Sigmoid colon (tissue), 7 donors: ENCODE results near the gene SNX12. TPM values are rescaled to one million over a fixed set of nuclear protein-coding genes. Genes with fewer than 3 reads are reported as not detected.
A peak's percentile ranks its signal among the peaks of the same experiment; 100 is the strongest.

ENCODE experiments used
- DNase-seq: peaks from one replicate; pipeline ENCODE4 v3.0.0-alpha.2; 2019
- H3K27ac ChIP-seq, 4 donors: fragments of 200-600 bp; sonication (generic); one replicate each; pipeline ENCODE4 v1.5.1; 2016 to 2019; ENCODE audit warnings: mild to moderate bottlenecking in 1 of 4
- H3K27me3 ChIP-seq, 3 donors: fragments of 200-600 bp; sonication (generic); one replicate each; pipeline ENCODE4 v1.5.1; 2019; ENCODE audit warnings: mild to moderate bottlenecking in 1 of 3
- H3K36me3 ChIP-seq, 4 donors: fragments of 200-600 bp; sonication (generic); one replicate each; pipeline ENCODE4 v1.5.1; 2016 to 2019
- H3K4me1 ChIP-seq, 4 donors: fragments of 200-600 bp; sonication (generic); one replicate each; pipeline ENCODE4 v1.5.1; 2017 to 2019
- H3K4me3 ChIP-seq, 4 donors: fragments of 200-600 bp; sonication (generic); one replicate each; pipeline ENCODE4 v1.5.1; 2017 to 2019; ENCODE audit warnings: mild to moderate bottlenecking in 2 of 4, moderate library complexity in 1 of 4
- H3K9me3 ChIP-seq, 4 donors: fragments of 200-600 bp in 3 of 4; sonication (generic) in 3 of 4; one replicate each; pipeline versions ENCODE4 v1.5.1 to v1.6.1; 2013 to 2019
- CTCF ChIP-seq, 4 experiments: fragments of 450-650 bp in 3 of 4; fragments of 200-600 bp in 1 of 4; IDR thresholded peaks; one replicate each; pipeline ENCODE4 v1.5.1; 2016 to 2019; ENCODE audit warnings: antibody characterized with exemption in 4 of 4, mild to moderate bottlenecking in 3 of 4, moderate library complexity in 2 of 4
- EP300 ChIP-seq, 4 donors: sonication (generic); formaldehyde crosslinking; IDR thresholded peaks; one replicate each; pipeline ENCODE4 v1.6.1; 2017; ENCODE audit warnings: antibody characterized with exemption in 4 of 4
- POLR2A ChIP-seq, 2 donors: fragments of 450-650 bp; IDR thresholded peaks; one replicate each; pipeline ENCODE4 v1.6.1; 2016; ENCODE audit warnings: antibody characterized with exemption in 2 of 2, mild to moderate bottlenecking in 2 of 2, moderate library complexity in 2 of 2
- POLR2AphosphoS5 ChIP-seq, 4 donors: sonication (generic); formaldehyde crosslinking; IDR thresholded peaks; one replicate each; pipeline ENCODE4 v1.6.1; 2017; ENCODE audit warnings: antibody characterized with exemption in 4 of 4
- WGBS, 2 donors: extraction: QIAGEN DNeasy Blood & Tissue Kit; methylation state at CpG; one replicate each; pipeline ENCODE4 v1.1.7; 2013; 5-methylcytosine and 5-hydroxymethylcytosine counted together
- intact Hi-C: fragments of 100-400 bp; cut with DNase I; formaldehyde crosslinking; loops from one replicate; pipeline ENCODE4 v1.15.1; 2023
- polyA plus RNA-seq, 3 donors: library from polyadenylated mRNA; stranded (reverse); fragments of 200-250 nt; gene quantifications; one replicate each; pipeline ENCODE4 v1.2.3, GENCODE V29; 2013
- total RNA-seq, 4 donors: library from RNA; depleted of rRNA; stranded (reverse); fragments of >200 nt; gene quantifications; one replicate each; pipeline ENCODE4 v1.1.0, GENCODE V29; 2016
- donor health status: healthy with polysubstance abuse.
- donor health status: Bipolar disorder and iron deficiency.
- donor health status: healthy.

The SNX12 gene
- total and polyA plus RNA-seq, 7 donors, result 27.6 to 66.1 (median 40.6) TPM

GRCh38 chrX:71103110-71103983 lies 35.2 kb upstream of the SNX12 start:
- H3K36me3 ChIP-seq, result no peaks in the 10 kb centered on the region
- peak; percentile 59 for DNase-seq
- peak overlapping the region in 2 of 4 donors; percentile 7 to 35 for H3K27ac ChIP-seq
- TF ChIP-seq CTCF (IDR thresholded peaks at IDR 0.05) (no peak), POLR2AphosphoS5 (IDR thresholded peaks at IDR 0.05) (no peak), POLR2A (IDR thresholded peaks at IDR 0.05) (no peak), EP300 (IDR thresholded peaks at IDR 0.05) (no peak)
- WGBS, 2 donors, result 16 to 34% methylated on average over 10 of the region's 10 CpGs
- H3K4me1 ChIP-seq, result peaks cover 0 to 4% (median 0%) of the 10 kb centered on the region in 4 donors
- H3K4me3 ChIP-seq, result no peak overlapping the region
- intact Hi-C loops, result no loop called here
- H3K9me3 ChIP-seq, result no peaks in the 10 kb centered on the region
- H3K27me3 ChIP-seq, result no peaks in the 10 kb centered on the region

GRCh38 chrX:71102292-71102691 lies 34.2 kb upstream of the SNX12 start:
- Histone ChIP-seq H3K4me3 (no peak overlapping the region), H3K27ac (no peak overlapping the region), H3K36me3 (no peaks in the 10 kb centered on the region), H3K27me3 (no peaks in the 10 kb centered on the region), H3K4me1 (peaks cover 0 to 13% (median 7%) of the 10 kb centered on the region in 4 donors), H3K9me3 (no peaks in the 10 kb centered on the region)
- no peak for TF ChIP-seq POLR2A (IDR thresholded peaks at IDR 0.05)
- TF ChIP-seq POLR2AphosphoS5 (IDR thresholded peaks at IDR 0.05), result no peak
- no peak for TF ChIP-seq CTCF (IDR thresholded peaks at IDR 0.05)
- TF ChIP-seq EP300 (IDR thresholded peaks at IDR 0.05), result no peak
- whole genome bisulfite sequencing, 2 donors, result 77 to 85% methylated on average over 3 of the region's 3 CpGs
- DNase-seq, result no peak
- intact Hi-C loops, result no loop called here

- H3K36me3 ChIP-seq, result no peaks in the 10 kb centered on the region
- TF ChIP-seq EP300 (IDR thresholded peaks at IDR 0.05), result no peak
- no peak for TF ChIP-seq CTCF (IDR thresholded peaks at IDR 0.05)
- no peak for TF ChIP-seq POLR2A (IDR thresholded peaks at IDR 0.05)
- no peak for TF ChIP-seq POLR2AphosphoS5 (IDR thresholded peaks at IDR 0.05)
- DNase-seq, result no peak
- H3K27me3 ChIP-seq, result no peaks in the 10 kb centered on the region
- H3K4me1 ChIP-seq, result peaks cover 0 to 22% (median 10%) of the 10 kb centered on the region in 4 donors
- H3K4me3 ChIP-seq, result no peak overlapping the region
- no peaks in the 10 kb centered on the region for H3K9me3 ChIP-seq
- intact Hi-C loops, result no loop called here
- no peak overlapping the region for H3K27ac ChIP-seq
- WGBS, 2 donors, result 86 to 90% methylated on average over 31 of the region's 31 CpGs
These were observed 32.7 kb upstream of the SNX12 start for GRCh38 chrX:71100581-71101505.

- H3K9me3 ChIP-seq, result no peaks in the 10 kb centered on the region
- no peaks in the 10 kb centered on the region for H3K36me3 ChIP-seq
- TF ChIP-seq CTCF (IDR thresholded peaks at IDR 0.05) (no peak), POLR2A (IDR thresholded peaks at IDR 0.05) (no peak), EP300 (IDR thresholded peaks at IDR 0.05) (no peak), POLR2AphosphoS5 (IDR thresholded peaks at IDR 0.05) (no peak)
- H3K4me1 ChIP-seq, result peaks cover 0 to 22% (median 10%) of the 10 kb centered on the region in 4 donors
- WGBS, 2 donors, result 88 to 97% methylated on average over 4 of the region's 4 CpGs
- intact Hi-C loops, result loop anchor here (2.0 kb wide), 1 partner anchor 29 kb away; no protein-coding TSS in a partner anchor
- no peaks in the 10 kb centered on the region for H3K27me3 ChIP-seq
- H3K27ac ChIP-seq, result no peak overlapping the region
- DNase-seq, result no peak
- no peak overlapping the region for H3K4me3 ChIP-seq
These were observed 31.6 kb upstream of the SNX12 start for GRCh38 chrX:71099736-71100135.
